CD4-positive, alpha-beta T cell (primary cell): ENCODE data around the gene SGO2. TPM values are rescaled to one million over a fixed set of nuclear protein-coding genes. Genes with fewer than 3 reads are reported as not detected.

Experiments
- ATAC-seq: fragments of 200-7000 bp; cut with Tn5 transposase; one replicate; pipeline ENCODE4 v1.10.0; 2022; ENCODE audit warnings: mild to moderate bottlenecking; ENCODE audit not compliant: poor library complexity
- CTCF ChIA-PET: fragments of 350-600 bp; sonication (Branson Sonifier 250); formaldehyde crosslinking; loops from one replicate; lab custom pipeline; 2021; ENCODE audit warnings: antibody characterized with exemption, inconsistent platforms; lab: Charles Lee
- POLR2A ChIA-PET: fragments of 350-600 bp; sonication (Branson Sonifier 250); formaldehyde crosslinking; loops from one replicate; lab custom pipeline; 2021; ENCODE audit warnings: antibody characterized with exemption, inconsistent platforms; lab: Charles Lee
- DNase-seq, 14 experiments: peaks; one replicate each; pipeline ENCODE4 v3.0.0-alpha.2; 2013 to 2020; ENCODE audit warnings: mixed read lengths in 2 of 14
- H3K27ac ChIP-seq, 2 donors: one replicate each; pipeline versions ENCODE4 v1.5.1 to v1.7.0; 2013; ENCODE audit warnings: low read length in 2 of 2, low read depth in 1 of 2, mild to moderate bottlenecking in 1 of 2
- H3K27me3 ChIP-seq, 2 experiments: 1 replicate in 1 of 2; 2 replicates in 1 of 2; pipeline versions ENCODE4 v1.6.1 to v1.7.0; 2013; ENCODE audit warnings: low read length in 2 of 2, control low read depth in 1 of 2, mild to moderate bottlenecking in 1 of 2, moderate library complexity in 1 of 2; ENCODE audit not compliant: insufficient read depth in 2 of 2, control insufficient read depth in 1 of 2
- H3K36me3 ChIP-seq: one replicate; pipeline ENCODE4 v1.6.1; 2013; ENCODE audit warnings: low read length, control low read depth; ENCODE audit not compliant: insufficient read depth
- H3K4me1 ChIP-seq: one replicate; pipeline ENCODE4 v1.6.1; 2013; ENCODE audit warnings: low read length, control low read depth; ENCODE audit not compliant: insufficient read depth
- H3K4me3 ChIP-seq: one replicate; pipeline ENCODE4 v1.5.1; 2013; ENCODE audit warnings: mild to moderate bottlenecking, low read length, moderate library complexity
- H3K9me3 ChIP-seq, 2 experiments: 1 replicate in 1 of 2; 2 replicates in 1 of 2; pipeline versions ENCODE4 v1.6.1 to v1.7.0; 2013; ENCODE audit warnings: low read length in 2 of 2, mild to moderate bottlenecking in 2 of 2, control low read depth in 1 of 2, moderate library complexity in 1 of 2; ENCODE audit not compliant: control insufficient read depth in 1 of 2, insufficient read depth in 1 of 2
- H3K27ac Mint-ChIP-seq: one replicate; pipeline ENCODE4 v1.8.0; 2020; ENCODE audit warnings: mixed read lengths
- H3K27me3 Mint-ChIP-seq: one replicate; pipeline ENCODE4 v1.8.0; 2021; ENCODE audit warnings: mixed read lengths
- H3K36me3 Mint-ChIP-seq: one replicate; pipeline ENCODE4 v1.8.0; 2021; ENCODE audit warnings: low read depth, mixed read lengths
- H3K4me1 Mint-ChIP-seq: one replicate; pipeline ENCODE4 v1.8.0; 2021; ENCODE audit warnings: low read depth, mixed read lengths
- H3K4me3 Mint-ChIP-seq: one replicate; pipeline ENCODE4 v1.8.0; 2020; ENCODE audit warnings: mild to moderate bottlenecking, mixed read lengths
- H3K9me3 Mint-ChIP-seq: one replicate; pipeline ENCODE4 v1.8.0; 2020; ENCODE audit warnings: mixed read lengths
- intact Hi-C, 2 experiments: fragments of 100-400 bp; cut with DNase I in 1 of 2; cut with micrococcal nuclease in 1 of 2; formaldehyde crosslinking; loops; one replicate each; pipeline versions ENCODE4 v1.15.1 to v1.9.0; 2023 to 2025; cut with DNase I, micrococcal nuclease
- total RNA-seq, 174 experiments: library from RNA in 2 of 174; stranded (reverse) in 2 of 174; gene quantifications; one replicate each; pipeline ENCODE4 v1.2.3 and lab custom pipeline; 2021 to 2026
- TF ChIP-seq, protein P1 (sequence below): fragments of 200-600 bp; IDR thresholded peaks from one replicate; pipeline ENCODE4 v1.8.0; 2022; ENCODE audit warnings: antibody characterized with exemption, mild to moderate bottlenecking

The SGO2 gene
- total RNA-seq, 2 experiments from 2014 or later = 0.64 to 0.74 TPM

DNA sequence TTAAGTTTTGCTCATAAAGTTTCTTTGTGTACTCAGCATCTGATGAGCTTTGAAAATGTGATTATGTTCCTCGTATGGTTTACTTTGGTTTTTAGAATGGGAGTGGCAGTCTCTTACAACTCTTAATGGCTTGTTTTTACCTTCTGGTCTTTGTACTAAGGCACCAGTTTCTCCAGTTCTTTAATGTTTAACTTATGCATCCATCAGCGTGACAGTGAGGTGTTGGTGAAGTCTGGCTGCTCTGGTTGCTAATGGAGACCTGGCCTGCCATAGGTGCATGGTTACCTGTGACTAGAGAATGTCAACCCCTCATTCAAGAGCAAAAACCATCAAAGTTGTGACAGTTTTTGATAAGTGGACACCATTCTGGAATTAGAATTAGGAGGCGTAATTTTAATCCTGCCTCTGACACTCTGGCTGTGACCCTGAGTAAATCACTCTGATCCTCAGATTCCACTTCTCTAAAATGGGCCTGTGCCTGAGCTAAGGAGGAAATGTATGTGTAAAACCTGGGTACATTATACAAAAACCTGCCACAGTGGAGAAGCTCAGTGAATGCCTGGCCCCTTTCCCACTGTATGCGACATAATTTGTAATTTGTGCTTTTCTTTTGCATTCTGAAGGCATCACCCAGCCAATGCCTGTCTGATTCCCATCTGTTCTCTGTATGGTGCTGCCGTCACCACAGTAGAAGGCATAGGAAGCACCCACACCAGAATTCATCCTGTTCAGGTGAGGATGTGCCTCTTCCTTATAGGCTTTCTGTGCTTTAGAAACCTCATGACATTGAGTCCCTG, 71.0 kb downstream of the SGO2 start:
- POLR2A ChIA-PET = no interaction called here
- Mint-ChIP-seq H3K36me3 (no peaks in the 10 kb centered on the region), H3K27me3 (peaks cover 45% of the 10 kb centered on the region), H3K4me3 (no peak overlapping the region), H3K4me1 (no peaks in the 10 kb centered on the region), H3K27ac (no peak overlapping the region), H3K9me3 (no peaks in the 10 kb centered on the region)
- no peak overlapping the region for H3K27ac ChIP-seq
- no peak overlapping the region for H3K4me3 ChIP-seq
- intact Hi-C loops = no loop called here
- H3K27me3 ChIP-seq = peaks cover 0 to 7% of the 10 kb centered on the region in 2 experiments
- no peak for DNase-seq
- TF ChIP-seq, protein P1, sequence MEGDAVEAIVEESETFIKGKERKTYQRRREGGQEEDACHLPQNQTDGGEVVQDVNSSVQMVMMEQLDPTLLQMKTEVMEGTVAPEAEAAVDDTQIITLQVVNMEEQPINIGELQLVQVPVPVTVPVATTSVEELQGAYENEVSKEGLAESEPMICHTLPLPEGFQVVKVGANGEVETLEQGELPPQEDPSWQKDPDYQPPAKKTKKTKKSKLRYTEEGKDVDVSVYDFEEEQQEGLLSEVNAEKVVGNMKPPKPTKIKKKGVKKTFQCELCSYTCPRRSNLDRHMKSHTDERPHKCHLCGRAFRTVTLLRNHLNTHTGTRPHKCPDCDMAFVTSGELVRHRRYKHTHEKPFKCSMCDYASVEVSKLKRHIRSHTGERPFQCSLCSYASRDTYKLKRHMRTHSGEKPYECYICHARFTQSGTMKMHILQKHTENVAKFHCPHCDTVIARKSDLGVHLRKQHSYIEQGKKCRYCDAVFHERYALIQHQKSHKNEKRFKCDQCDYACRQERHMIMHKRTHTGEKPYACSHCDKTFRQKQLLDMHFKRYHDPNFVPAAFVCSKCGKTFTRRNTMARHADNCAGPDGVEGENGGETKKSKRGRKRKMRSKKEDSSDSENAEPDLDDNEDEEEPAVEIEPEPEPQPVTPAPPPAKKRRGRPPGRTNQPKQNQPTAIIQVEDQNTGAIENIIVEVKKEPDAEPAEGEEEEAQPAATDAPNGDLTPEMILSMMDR = no peak
- H3K4me1 ChIP-seq = no peaks in the 10 kb centered on the region
- H3K36me3 ChIP-seq = no peaks in the 10 kb centered on the region
- ATAC-seq = no peak
- no peaks in the 10 kb centered on the region for H3K9me3 ChIP-seq
- CTCF ChIA-PET = interaction anchor here (0.6 kb wide), 1 partner anchor 21 kb away, joined by 3 read pairs; no protein-coding TSS in a partner anchor

DNA sequence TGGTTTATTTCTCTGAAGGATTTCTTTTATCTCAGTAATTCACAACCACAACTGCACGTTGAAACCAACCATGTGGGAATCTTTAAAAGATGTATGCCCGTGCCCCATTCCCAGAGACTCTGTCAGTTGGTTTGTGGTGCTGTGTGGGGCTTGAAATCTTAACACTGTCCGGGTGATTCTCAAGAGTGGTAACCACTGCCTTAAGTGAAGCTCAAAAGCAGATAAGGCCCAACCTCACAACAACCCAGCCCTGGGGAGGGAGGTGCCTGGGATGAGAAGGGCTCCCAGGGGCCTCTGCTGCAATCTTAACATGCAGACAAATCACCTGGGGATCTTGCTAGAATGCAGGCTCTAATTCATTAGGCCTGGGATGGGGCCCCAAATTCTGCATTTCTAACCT, 73.2 kb downstream of the SGO2 start:
- Mint-ChIP-seq H3K27me3 (peaks cover 32% of the 10 kb centered on the region), H3K36me3 (no peaks in the 10 kb centered on the region), H3K4me1 (no peaks in the 10 kb centered on the region), H3K27ac (no peak overlapping the region), H3K4me3 (no peak overlapping the region), H3K9me3 (no peaks in the 10 kb centered on the region)
- POLR2A ChIA-PET = no interaction called here
- Histone ChIP-seq H3K4me3 (no peak overlapping the region), H3K36me3 (no peaks in the 10 kb centered on the region), H3K9me3 (no peaks in the 10 kb centered on the region), H3K4me1 (no peaks in the 10 kb centered on the region), H3K27me3 (peaks cover 0 to 2% of the 10 kb centered on the region in 2 experiments), H3K27ac (no peak overlapping the region)
- TF ChIP-seq, protein P1 = no peak
- CTCF ChIA-PET = no interaction called here
- intact Hi-C loops = no loop called here
- ATAC-seq (no peak), DNase-seq (no peak)

DNA sequence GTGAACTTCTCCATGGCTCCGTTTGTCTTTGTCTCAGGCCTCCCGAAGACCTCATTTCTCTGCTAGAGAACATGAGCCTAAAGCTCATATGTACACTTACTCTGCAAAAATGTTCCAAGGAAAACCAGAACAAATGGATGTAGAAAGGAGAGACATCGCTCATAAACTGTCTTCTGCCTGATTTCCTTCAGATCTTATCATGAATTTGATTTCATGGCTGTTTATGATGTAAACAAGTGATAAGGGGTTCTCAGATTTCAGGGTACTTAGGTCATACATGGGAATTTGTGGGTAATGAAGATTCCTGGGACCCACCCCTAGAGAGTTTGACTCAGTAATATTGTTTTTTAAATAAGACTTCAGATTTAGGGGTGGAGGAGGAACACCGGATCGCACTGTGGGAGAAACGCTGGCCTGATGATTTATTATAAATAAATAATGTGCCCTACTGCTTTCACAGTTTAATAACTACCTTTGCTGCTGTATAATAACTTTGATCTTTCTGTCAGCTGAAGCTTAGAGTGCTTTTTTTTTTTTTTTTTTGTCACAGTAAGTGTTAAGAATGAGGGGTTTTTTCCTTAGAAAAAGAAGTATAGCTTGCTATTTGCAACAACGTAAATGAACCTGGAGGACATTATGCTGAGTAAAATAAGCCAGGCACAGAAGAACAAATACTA, 74.7 kb downstream of the SGO2 start:
- H3K27ac ChIP-seq = no peak overlapping the region
- H3K27me3 ChIP-seq = no peaks in the 10 kb centered on the region
- TF ChIP-seq, protein P1 = no peak
- CTCF ChIA-PET = interaction anchor here (0.7 kb wide), 2 partner anchors 592 to 814 kb away, joined by 4 read pairs; no protein-coding TSS in a partner anchor
- H3K36me3 Mint-ChIP-seq = no peaks in the 10 kb centered on the region
- H3K4me3 Mint-ChIP-seq = no peak overlapping the region
- intact Hi-C loops = no loop called here
- H3K4me3 ChIP-seq = no peak overlapping the region
- peaks cover 30% of the 10 kb centered on the region for H3K27me3 Mint-ChIP-seq
- H3K27ac Mint-ChIP-seq = no peak overlapping the region
- DNase-seq (no peak), ATAC-seq (no peak)
- H3K36me3 ChIP-seq = no peaks in the 10 kb centered on the region
- POLR2A ChIA-PET = no interaction called here
- no peaks in the 10 kb centered on the region for H3K4me1 Mint-ChIP-seq
- no peaks in the 10 kb centered on the region for H3K9me3 ChIP-seq
- H3K4me1 ChIP-seq = no peaks in the 10 kb centered on the region
- H3K9me3 Mint-ChIP-seq = no peaks in the 10 kb centered on the region
